Stimulated activated CD4-positive, alpha-beta T cell treated with anti-CD3 and anti-CD28 coated beads, TNF-alpha, amount 100 ng/mL, for 1 hour (primary cell): Measurements from ENCODE around the gene CEP89.
"Not testable (repeated sequence)": the region's sequence is repeated elsewhere in the genome, so short reads cannot be mapped to it uniquely, and the experiment has no call there.

ENCODE experiments used
- DNase-seq, 3 donors: peaks; one replicate each; pipeline ENCODE4 v3.0.0-alpha.2; 2020; ENCODE audit warnings: low read depth in 3 of 3, low spot score in 1 of 3

CEP89 gene

GRCh38 chr19:32966750-32967149 is 5.0 kb downstream of the CEP89 start:
- DNase-seq, result no peak

- DNase-seq, result no peak
Measured at GRCh38 chr19:32945260-32945659, 26.5 kb downstream of the CEP89 start.

GRCh38 chr19:32941273-32941672 is 30.5 kb downstream of the CEP89 start:
- DNase-seq, result not testable (repeated sequence)

GRCh38 chr19:32936065-32936464 is 35.7 kb downstream of the CEP89 start:
- no peak for DNase-seq

GRCh38 chr19:32935629-32936028 is 36.1 kb downstream of the CEP89 start:
- DNase-seq, result no peak

- DNase-seq, result no peak
Measured at GRCh38 chr19:32933571-32933970, 38.2 kb downstream of the CEP89 start.

GRCh38 chr19:32930567-32930966 is 41.2 kb downstream of the CEP89 start:
- no peak for DNase-seq

GRCh38 chr19:32928806-32929205 is 43.0 kb downstream of the CEP89 start:
- no peak for DNase-seq

GRCh38 chr19:32924200-32924599 is 47.6 kb downstream of the CEP89 start:
- DNase-seq, result no peak

GRCh38 chr19:32921624-32922023 is 50.1 kb downstream of the CEP89 start:
- no peak for DNase-seq

GRCh38 chr19:32919365-32919764 is 52.4 kb downstream of the CEP89 start:
- DNase-seq, result no peak

GRCh38 chr19:32917616-32917996 is 54.2 kb downstream of the CEP89 start:
- no peak for DNase-seq

GRCh38 chr19:32916969-32917615 is 54.7 kb downstream of the CEP89 start:
- no peak for DNase-seq

- DNase-seq, result no peak
Measured at GRCh38 chr19:32914879-32915660, 56.7 kb downstream of the CEP89 start.

GRCh38 chr19:32911467-32911866 is 60.3 kb downstream of the CEP89 start:
- no peak for DNase-seq

- no peak for DNase-seq
Measured at GRCh38 chr19:32910874-32911273, 60.9 kb downstream of the CEP89 start.

GRCh38 chr19:32910094-32910493 is 61.7 kb downstream of the CEP89 start:
- no peak for DNase-seq

GRCh38 chr19:32909257-32909656 is 62.5 kb downstream of the CEP89 start:
- DNase-seq, result no peak

- no peak for DNase-seq
Measured at GRCh38 chr19:32908641-32909190, 63.0 kb downstream of the CEP89 start.

- no peak for DNase-seq
Measured at GRCh38 chr19:32902448-32902847, 69.3 kb downstream of the CEP89 start.

- DNase-seq, result no peak
Measured at GRCh38 chr19:32901504-32902161, 70.1 kb downstream of the CEP89 start.
